Measurements from ENCODE around the gene TTBK1. TPM values are rescaled to one million over a fixed set of nuclear protein-coding genes. Genes with fewer than 3 reads are reported as not detected.

The TTBK1 gene
- not detected in 2 replicates for total RNA-seq (2014; rRNA removed; shearing (Covaris generic))

DNA sequence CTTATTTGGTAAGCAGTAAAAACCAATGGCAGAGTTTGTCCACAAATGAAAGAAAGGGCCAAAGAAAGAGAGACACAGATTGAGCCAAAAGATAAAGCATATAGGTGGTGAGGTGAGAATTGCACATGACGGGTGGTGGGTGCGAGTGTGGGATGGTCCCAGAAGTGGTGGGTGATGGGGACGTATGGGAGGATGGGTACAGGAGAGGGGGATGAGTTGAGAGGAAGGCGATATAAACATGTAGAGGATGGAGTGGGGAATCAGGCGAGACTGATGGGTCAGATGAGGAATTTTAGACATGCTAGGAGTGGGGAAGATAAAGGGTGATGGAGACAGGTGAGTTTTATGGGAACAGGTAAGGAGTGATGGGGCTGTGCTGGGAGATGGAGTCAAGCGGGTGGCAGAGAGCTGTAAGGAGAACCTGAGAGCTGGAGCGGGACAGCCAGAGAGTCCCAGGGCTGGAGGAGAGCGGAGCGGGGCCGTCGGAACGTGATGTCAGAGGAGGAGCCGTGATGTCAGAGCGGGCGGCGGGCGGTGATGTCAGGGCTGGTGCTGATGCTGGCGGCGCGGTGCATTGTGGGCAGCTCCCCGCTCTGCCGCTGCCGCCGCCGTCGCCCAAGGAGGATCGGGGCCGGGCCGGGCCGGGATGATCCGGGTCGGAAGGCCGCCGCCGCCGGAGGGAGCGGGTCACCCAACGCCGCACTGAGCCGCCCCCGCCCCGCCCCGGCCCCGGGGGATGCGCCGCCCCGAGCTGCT, at the start of gene TTBK1:
Gene TTBK1 (plus strand): TSS at position 574 of the 756 bp plus-strand sequence. CDS start 3,180 bp downstream, outside the sequence.

GRCh38 chr6:43228951-43229802, 14.1 kb upstream of the TTBK1 start, which contains the start of gene DNPH1:
Gene DNPH1 (minus strand): TSS chr6:43229481. CDS start chr6:43229456, 25 bp downstream.

GRCh38 chr6:43297644-43298564, 54.6 kb downstream of the TTBK1 start, which contains the start of gene SLC22A7:
Gene SLC22A7 (plus strand): TSS chr6:43298260. CDS start chr6:43298359, 99 bp downstream.

DNA sequence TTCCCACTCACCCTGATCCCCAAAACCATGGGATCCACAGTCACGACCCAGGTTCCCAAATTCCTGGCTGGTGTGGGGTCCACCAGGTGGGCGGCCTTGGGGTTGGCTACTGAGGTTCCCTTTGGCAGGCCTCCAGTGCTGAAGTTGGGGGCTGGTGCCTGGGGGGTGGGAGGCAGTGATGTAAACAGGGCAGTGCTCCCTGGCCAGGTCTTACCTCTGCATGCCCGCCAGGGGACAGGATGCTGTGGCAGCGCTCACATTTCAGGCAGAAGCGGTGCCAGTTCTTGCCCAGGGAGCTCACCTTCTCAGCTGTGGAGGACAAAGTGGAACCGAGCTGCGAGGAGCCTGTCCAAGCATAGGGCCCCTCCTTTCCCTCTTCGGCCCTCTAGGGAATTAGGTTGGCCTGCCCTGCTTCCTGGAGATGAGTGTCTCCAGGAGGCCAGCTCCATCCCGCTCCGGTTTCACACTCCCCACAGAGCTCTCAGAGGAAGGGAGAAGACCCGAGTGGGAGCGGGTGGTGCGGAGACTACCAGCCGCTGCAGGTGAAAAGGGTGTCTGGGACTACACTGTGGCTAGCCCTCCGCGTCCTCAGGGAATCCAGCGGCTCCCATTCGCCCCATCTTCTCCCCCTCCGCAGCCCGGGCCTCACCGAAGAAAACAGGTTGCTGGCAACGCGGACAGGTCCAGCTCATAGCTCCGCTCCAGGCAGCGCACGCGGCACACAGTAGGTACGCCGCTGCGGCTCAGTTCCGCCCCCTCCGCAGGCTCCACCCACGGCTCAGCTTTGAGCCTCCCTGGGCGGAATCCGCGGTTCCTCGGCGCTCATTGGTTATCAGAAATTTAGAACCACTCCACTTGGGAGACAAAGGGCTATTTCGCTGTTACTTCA, 65.1 kb downstream of the TTBK1 start, which contains the start of gene CRIP3:
Gene CRIP3 (minus strand): TSS at position 726 of the 889 bp plus-strand sequence. CDS start 34 bp downstream, at position 692.

Small RNA genes within 50 kb of the gene (small RNA-seq; reads per million reads assigned to genes)
- not detected for gene RPL12P47

Other genes with a start within 250 kb of the TTBK1 start
- 91.7 and 103 TPM in 2 replicates for gene MEA1, start 229.5 kb upstream of the TTBK1 start, total RNA-seq (2014; rRNA removed; shearing (Covaris generic))
- 63.1 and 65.0 TPM in 2 replicates for gene KLHDC3, start 229.2 kb upstream of the TTBK1 start, total RNA-seq (2014; rRNA removed; shearing (Covaris generic))
- 87.4 and 101 TPM in 2 replicates for gene RRP36, start 221.9 kb upstream of the TTBK1 start, total RNA-seq (2014; rRNA removed; shearing (Covaris generic))
- 22.7 and 24.6 TPM in 2 replicates for gene CUL7, start 189.6 kb upstream of the TTBK1 start, total RNA-seq (2014; rRNA removed; shearing (Covaris generic))
- 31.0 and 31.2 TPM in 2 replicates for gene MRPL2, start 184.0 kb upstream of the TTBK1 start, total RNA-seq (2014; rRNA removed; shearing (Covaris generic))
- 17.4 and 17.9 TPM in 2 replicates for gene KLC4, start 183.8 kb upstream of the TTBK1 start, total RNA-seq (2014; rRNA removed; shearing (Covaris generic))
- 25.7 and 27.3 TPM in 2 replicates for gene PTK7, start 167.2 kb upstream of the TTBK1 start, total RNA-seq (2014; rRNA removed; shearing (Covaris generic))
- 33.7 and 35.8 TPM in 2 replicates for gene SRF, start 72.2 kb upstream of the TTBK1 start, total RNA-seq (2014; rRNA removed; shearing (Covaris generic))
- 32.4 and 34.9 TPM in 2 replicates for gene CUL9, start 61.3 kb upstream of the TTBK1 start, total RNA-seq (2014; rRNA removed; shearing (Covaris generic))
- 133 and 159 TPM in 2 replicates for gene DNPH1, start 14.0 kb upstream of the TTBK1 start, total RNA-seq (2014; rRNA removed; shearing (Covaris generic))
- not detected in 2 replicates for gene SLC22A7, start 54.8 kb downstream of the TTBK1 start, total RNA-seq (2014; rRNA removed; shearing (Covaris generic))
- gene CRIP3, start 65.3 kb downstream of the TTBK1 start, total RNA-seq (2014; rRNA removed; shearing (Covaris generic)): not detected in 2 replicates
- 5.1 and 5.7 TPM in 2 replicates for gene ZNF318, start 126.2 kb downstream of the TTBK1 start, total RNA-seq (2014; rRNA removed; shearing (Covaris generic))
- gene ABCC10, start 184.1 kb downstream of the TTBK1 start, total RNA-seq (2014; rRNA removed; shearing (Covaris generic)): 7.8 and 17.8 TPM in 2 replicates
- 4.9 and 7.1 TPM in 2 replicates for gene DLK2, start 212.1 kb downstream of the TTBK1 start, total RNA-seq (2014; rRNA removed; shearing (Covaris generic))
- gene TJAP1, start 234.1 kb downstream of the TTBK1 start, total RNA-seq (2014; rRNA removed; shearing (Covaris generic)): 28.4 and 32.4 TPM in 2 replicates